Sigmoid colon (tissue), 4 donors: Measurements from ENCODE around the gene SLC51B.

Source experiments
- CTCF ChIP-seq, 4 experiments: fragments of 450-650 bp in 3 of 4; fragments of 200-600 bp in 1 of 4; IDR thresholded peaks; one replicate each; pipeline ENCODE4 v1.5.1; 2016 to 2019; ENCODE audit warnings: antibody characterized with exemption in 4 of 4, mild to moderate bottlenecking in 3 of 4, moderate library complexity in 2 of 4
- POLR2A ChIP-seq, 2 donors: fragments of 450-650 bp; IDR thresholded peaks; one replicate each; pipeline ENCODE4 v1.6.1; 2016; ENCODE audit warnings: antibody characterized with exemption in 2 of 2, mild to moderate bottlenecking in 2 of 2, moderate library complexity in 2 of 2
- POLR2AphosphoS5 ChIP-seq, 4 donors: sonication (generic); formaldehyde crosslinking; IDR thresholded peaks; one replicate each; pipeline ENCODE4 v1.6.1; 2017; ENCODE audit warnings: antibody characterized with exemption in 4 of 4

GRCh38 chr15:65097651-65098263 lies 52.6 kb downstream of the SLC51B start:
- no peak for TF ChIP-seq CTCF (IDR thresholded peaks at IDR 0.05)
- no peak for TF ChIP-seq POLR2AphosphoS5 (IDR thresholded peaks at IDR 0.05)
- no peak for TF ChIP-seq POLR2A (IDR thresholded peaks at IDR 0.05)
